Astrocyte (in vitro differentiated cells and primary cell): ENCODE results near the gene UBE4B. TPM values are rescaled to one million over a fixed set of nuclear protein-coding genes. Genes with fewer than 3 reads are reported as not detected.
"Not testable (repeated sequence)": the region's sequence is repeated elsewhere in the genome, so short reads cannot be mapped to it uniquely, and the experiment has no call there.

ENCODE experiments used
- DNase-seq: peaks from one replicate; pipeline ENCODE4 v3.0.0-alpha.2; 2010; ENCODE audit warnings: low read depth
- FAIRE-seq: peaks from 2 replicates; lab custom pipeline; 2011; peaks lifted over from hg19 to GRCh38; lab: Jason Lieb, UNC
- H2AFZ ChIP-seq: 2 replicates; pipeline ENCODE4 v1.6.0; 2012; ENCODE audit warnings: low read depth, low read length, inconsistent platforms
- H3K27ac ChIP-seq: 2 replicates; pipeline ENCODE4 v1.5.1; 2011; ENCODE audit warnings: low read depth, low read length, inconsistent platforms
- H3K27me3 ChIP-seq: 2 replicates; pipeline ENCODE4 v1.6.0; 2011; ENCODE audit warnings: low read length, inconsistent platforms; ENCODE audit not compliant: insufficient read depth
- H3K36me3 ChIP-seq: 2 replicates; pipeline ENCODE4 v1.5.1; 2011; ENCODE audit warnings: low read length, inconsistent platforms; ENCODE audit not compliant: insufficient read depth
- H3K4me1 ChIP-seq: 2 replicates; pipeline ENCODE4 v1.5.1; 2011; ENCODE audit warnings: low read length, inconsistent platforms; ENCODE audit not compliant: insufficient read depth
- H3K4me2 ChIP-seq: 2 replicates; pipeline ENCODE4 v1.6.0; 2012; ENCODE audit warnings: low read length, inconsistent platforms
- H3K4me3 ChIP-seq: 2 replicates; pipeline ENCODE4 v1.5.1; 2011; ENCODE audit warnings: low read depth, mild to moderate bottlenecking, low read length, inconsistent platforms; ENCODE audit not compliant: insufficient read depth
- H3K79me2 ChIP-seq: 2 replicates; pipeline ENCODE4 v1.6.0; 2012; ENCODE audit warnings: mild to moderate bottlenecking, low read length, inconsistent platforms; ENCODE audit not compliant: insufficient read depth
- H3K9ac ChIP-seq: 2 replicates; pipeline ENCODE4 v1.6.0; 2012; ENCODE audit warnings: mild to moderate bottlenecking, low read length, inconsistent platforms
- H3K9me3 ChIP-seq: 2 replicates; pipeline ENCODE4 v1.5.1; 2012; ENCODE audit warnings: low read depth, mild to moderate bottlenecking, low read length, inconsistent platforms; ENCODE audit not compliant: insufficient read depth
- H4K20me1 ChIP-seq: 2 replicates; pipeline ENCODE4 v1.6.0; 2012; ENCODE audit warnings: low read length, inconsistent platforms; ENCODE audit not compliant: insufficient read depth
- H3K27ac Mint-ChIP-seq: one replicate; pipeline ENCODE4 v1.8.0; 2021; ENCODE audit warnings: mild to moderate bottlenecking, mixed read lengths; ENCODE audit not compliant: unreplicated experiment
- H3K27me3 Mint-ChIP-seq: one replicate; pipeline ENCODE4 v1.8.0; 2021; ENCODE audit warnings: low read depth, mixed read lengths; ENCODE audit not compliant: unreplicated experiment
- H3K36me3 Mint-ChIP-seq: one replicate; pipeline ENCODE4 v1.8.0; 2021; ENCODE audit warnings: low read depth, mixed read lengths; ENCODE audit not compliant: unreplicated experiment
- H3K4me1 Mint-ChIP-seq: one replicate; pipeline ENCODE4 v1.8.0; 2021; ENCODE audit warnings: low read depth, mixed read lengths; ENCODE audit not compliant: unreplicated experiment
- H3K4me3 Mint-ChIP-seq: one replicate; pipeline ENCODE4 v1.8.0; 2021; ENCODE audit warnings: mild to moderate bottlenecking, moderate library complexity, mixed read lengths; ENCODE audit not compliant: unreplicated experiment
- H3K9me3 Mint-ChIP-seq: one replicate; pipeline ENCODE4 v1.8.0; 2021; ENCODE audit warnings: mild to moderate bottlenecking, mixed read lengths; ENCODE audit not compliant: unreplicated experiment
- EZH2 ChIP-seq: IDR thresholded peaks from 2 replicates; pipeline ENCODE4 v1.6.1; 2012; ENCODE audit warnings: mild to moderate bottlenecking, low read length, inconsistent platforms; ENCODE audit not compliant: insufficient read depth
- total RNA-seq: library from RNA; stranded (reverse); gene quantifications from 2 replicates; pipeline ENCODE4 v1.2.1, GENCODE V29; 2021
- TF ChIP-seq, protein P1 (sequence below): IDR thresholded peaks from 2 replicates; pipeline ENCODE4 v1.5.1; 2011; ENCODE audit warnings: low read depth, mild to moderate bottlenecking, inconsistent platforms, low read length, moderate library complexity; ENCODE audit not compliant: insufficient read depth

Gene UBE4B
- total RNA-seq, 1 donor from 2014 or later, result 41.5 TPM

DNA sequence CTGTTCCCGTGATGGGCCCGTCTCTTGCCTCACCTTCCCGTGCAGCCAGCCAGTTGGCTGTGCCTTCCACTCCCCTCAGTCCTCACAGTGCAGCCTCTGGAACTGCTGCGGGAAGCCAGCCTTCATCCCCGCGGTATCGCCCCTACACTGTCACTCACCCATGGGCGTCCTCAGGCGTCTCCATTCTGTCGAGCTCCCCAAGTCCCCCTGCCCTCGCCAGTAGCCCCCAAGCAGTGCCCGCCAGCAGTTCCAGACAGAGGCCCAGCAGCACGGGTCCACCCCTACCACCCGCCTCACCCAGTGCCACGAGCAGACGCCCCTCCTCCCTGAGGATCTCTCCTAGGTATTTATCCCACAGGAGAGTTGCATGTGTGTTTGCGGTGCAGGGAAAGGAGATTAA is 73.5 kb downstream of the UBE4B start:
- H3K9me3 ChIP-seq, result no peaks in the 10 kb centered on the region
- H3K27me3 Mint-ChIP-seq, result no peaks in the 10 kb centered on the region

DNA sequence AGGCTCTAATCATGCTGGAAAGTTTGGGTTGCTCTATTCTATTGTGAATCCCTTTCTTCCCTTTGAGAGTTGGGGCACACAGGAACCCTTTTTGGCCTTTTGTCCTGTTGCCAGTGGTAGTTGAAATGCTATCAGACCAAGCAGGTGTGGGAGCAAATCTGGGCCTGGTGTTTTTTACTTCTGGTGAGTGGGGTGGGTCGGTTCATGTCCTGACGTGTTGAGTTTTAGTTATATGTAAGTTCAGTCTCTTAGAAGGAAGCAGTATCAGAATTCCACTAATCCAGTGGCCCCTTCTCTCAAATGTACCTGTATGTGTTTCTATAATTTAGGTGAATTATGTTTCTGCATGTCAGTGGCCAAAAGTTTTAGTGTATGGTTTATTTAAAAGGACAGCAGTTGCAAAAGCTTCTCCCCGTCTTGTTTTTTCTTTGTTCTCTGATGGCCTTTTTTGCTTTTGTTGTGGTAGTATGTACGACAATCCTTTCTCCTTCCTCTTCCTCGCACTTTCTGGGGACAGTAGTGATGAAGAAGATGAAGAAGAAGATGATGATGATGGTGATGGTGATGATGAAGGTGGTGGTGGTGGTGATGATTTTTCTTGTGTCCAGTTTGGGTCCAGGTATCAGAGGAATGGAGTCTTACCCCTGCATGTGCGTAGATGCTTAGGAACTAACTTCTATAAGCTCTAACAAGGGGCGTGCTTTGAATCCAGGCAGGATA is 74.2 kb downstream of the UBE4B start:
- Mint-ChIP-seq H3K9me3 (no peaks in the 10 kb centered on the region), H3K4me3 (peak overlapping the region; percentile 1), H3K27ac (peak overlapping the region; percentile 94), H3K36me3 (peaks cover 26% of the 10 kb centered on the region), H3K27me3 (no peaks in the 10 kb centered on the region), H3K4me1 (peaks cover 26% of the 10 kb centered on the region)
- H3K9me3 ChIP-seq, result no peaks in the 10 kb centered on the region
- no peaks in the 10 kb centered on the region for H4K20me1 ChIP-seq
- DNase-seq (no peak), FAIRE-seq (no peak)
- H3K4me3 ChIP-seq, result no peak overlapping the region
- TF ChIP-seq, protein P1, sequence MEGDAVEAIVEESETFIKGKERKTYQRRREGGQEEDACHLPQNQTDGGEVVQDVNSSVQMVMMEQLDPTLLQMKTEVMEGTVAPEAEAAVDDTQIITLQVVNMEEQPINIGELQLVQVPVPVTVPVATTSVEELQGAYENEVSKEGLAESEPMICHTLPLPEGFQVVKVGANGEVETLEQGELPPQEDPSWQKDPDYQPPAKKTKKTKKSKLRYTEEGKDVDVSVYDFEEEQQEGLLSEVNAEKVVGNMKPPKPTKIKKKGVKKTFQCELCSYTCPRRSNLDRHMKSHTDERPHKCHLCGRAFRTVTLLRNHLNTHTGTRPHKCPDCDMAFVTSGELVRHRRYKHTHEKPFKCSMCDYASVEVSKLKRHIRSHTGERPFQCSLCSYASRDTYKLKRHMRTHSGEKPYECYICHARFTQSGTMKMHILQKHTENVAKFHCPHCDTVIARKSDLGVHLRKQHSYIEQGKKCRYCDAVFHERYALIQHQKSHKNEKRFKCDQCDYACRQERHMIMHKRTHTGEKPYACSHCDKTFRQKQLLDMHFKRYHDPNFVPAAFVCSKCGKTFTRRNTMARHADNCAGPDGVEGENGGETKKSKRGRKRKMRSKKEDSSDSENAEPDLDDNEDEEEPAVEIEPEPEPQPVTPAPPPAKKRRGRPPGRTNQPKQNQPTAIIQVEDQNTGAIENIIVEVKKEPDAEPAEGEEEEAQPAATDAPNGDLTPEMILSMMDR, result no peak
- TF ChIP-seq EZH2, result no peak
- H3K79me2 ChIP-seq, result peaks cover 5% of the 10 kb centered on the region
- H3K36me3 ChIP-seq, result peaks cover 12% of the 10 kb centered on the region
- no peak overlapping the region for H3K9ac ChIP-seq
- H3K4me1 ChIP-seq, result peaks cover 22% of the 10 kb centered on the region
- H2AFZ ChIP-seq, result no peak overlapping the region
- H3K27ac ChIP-seq, result peak overlapping the region; percentile 74
- H3K4me2 ChIP-seq, result peak overlapping the region; percentile 74
- no peaks in the 10 kb centered on the region for H3K27me3 ChIP-seq

More for the DNA sequence above, 73.5 kb downstream of the UBE4B start:
- Mint-ChIP-seq H3K4me3 (no peak overlapping the region), H3K9me3 (no peaks in the 10 kb centered on the region), H3K27ac (peak overlapping the region; percentile 75), H3K4me1 (peaks cover 26% of the 10 kb centered on the region), H3K36me3 (peaks cover 24% of the 10 kb centered on the region)
- H3K4me1 ChIP-seq, result peaks cover 22% of the 10 kb centered on the region
- H3K79me2 ChIP-seq, result peaks cover 5% of the 10 kb centered on the region
- FAIRE-seq (no peak), DNase-seq (no peak)
- no peak overlapping the region for H3K4me3 ChIP-seq
- TF ChIP-seq, protein P1, result no peak
- no peak for TF ChIP-seq EZH2
- no peak overlapping the region for H3K9ac ChIP-seq
- no peak overlapping the region for H3K27ac ChIP-seq
- H2AFZ ChIP-seq, result no peak overlapping the region
- H3K27me3 ChIP-seq, result no peaks in the 10 kb centered on the region
- no peaks in the 10 kb centered on the region for H4K20me1 ChIP-seq
- peaks cover 12% of the 10 kb centered on the region for H3K36me3 ChIP-seq
- no peak overlapping the region for H3K4me2 ChIP-seq

DNA sequence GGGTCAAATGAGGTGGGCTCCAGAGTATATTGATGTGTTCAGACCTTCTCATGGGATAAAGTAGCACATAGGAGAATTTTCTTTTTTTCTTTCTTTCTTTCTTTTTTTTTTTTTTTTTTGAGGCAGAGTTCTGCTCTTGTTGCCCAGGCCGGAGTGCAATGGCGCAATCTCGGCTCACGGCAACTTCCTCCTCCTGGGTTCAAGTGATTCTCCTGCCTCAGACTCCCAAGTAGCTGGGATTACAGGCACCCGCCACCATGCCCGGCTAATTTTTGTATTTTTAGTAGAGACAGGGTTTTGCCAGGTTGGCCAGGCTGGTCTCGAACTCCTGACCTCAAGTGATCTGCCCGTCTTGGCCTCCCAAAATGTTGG is 74.7 kb downstream of the UBE4B start:
- H3K36me3 ChIP-seq, result peaks cover 12% of the 10 kb centered on the region
- H3K4me3 Mint-ChIP-seq, result not testable (repeated sequence)
- H3K4me2 ChIP-seq, result peak overlapping the region; percentile 74

More for the DNA sequence above, 74.7 kb downstream of the UBE4B start:
- DNase-seq, H3K9me3 ChIP-seq, H3K79me2 ChIP-seq, H3K27me3 ChIP-seq, H3K9me3 Mint-ChIP-seq, H2AFZ ChIP-seq, H3K27me3 Mint-ChIP-seq, FAIRE-seq, H4K20me1 ChIP-seq: not testable (repeated sequence)
- peak overlapping the region; percentile 64 for H3K9ac ChIP-seq
- Mint-ChIP-seq H3K27ac (peak overlapping the region; percentile 94), H3K4me1 (peaks cover 26% of the 10 kb centered on the region), H3K36me3 (peaks cover 26% of the 10 kb centered on the region)
- H3K27ac ChIP-seq, result peak overlapping the region; percentile 74
- peak overlapping the region; percentile 21 for H3K4me3 ChIP-seq
- H3K4me1 ChIP-seq, result peaks cover 22% of the 10 kb centered on the region
